ENCODE measurements around the gene SUCLG1.

SUCLG1 gene

DNA sequence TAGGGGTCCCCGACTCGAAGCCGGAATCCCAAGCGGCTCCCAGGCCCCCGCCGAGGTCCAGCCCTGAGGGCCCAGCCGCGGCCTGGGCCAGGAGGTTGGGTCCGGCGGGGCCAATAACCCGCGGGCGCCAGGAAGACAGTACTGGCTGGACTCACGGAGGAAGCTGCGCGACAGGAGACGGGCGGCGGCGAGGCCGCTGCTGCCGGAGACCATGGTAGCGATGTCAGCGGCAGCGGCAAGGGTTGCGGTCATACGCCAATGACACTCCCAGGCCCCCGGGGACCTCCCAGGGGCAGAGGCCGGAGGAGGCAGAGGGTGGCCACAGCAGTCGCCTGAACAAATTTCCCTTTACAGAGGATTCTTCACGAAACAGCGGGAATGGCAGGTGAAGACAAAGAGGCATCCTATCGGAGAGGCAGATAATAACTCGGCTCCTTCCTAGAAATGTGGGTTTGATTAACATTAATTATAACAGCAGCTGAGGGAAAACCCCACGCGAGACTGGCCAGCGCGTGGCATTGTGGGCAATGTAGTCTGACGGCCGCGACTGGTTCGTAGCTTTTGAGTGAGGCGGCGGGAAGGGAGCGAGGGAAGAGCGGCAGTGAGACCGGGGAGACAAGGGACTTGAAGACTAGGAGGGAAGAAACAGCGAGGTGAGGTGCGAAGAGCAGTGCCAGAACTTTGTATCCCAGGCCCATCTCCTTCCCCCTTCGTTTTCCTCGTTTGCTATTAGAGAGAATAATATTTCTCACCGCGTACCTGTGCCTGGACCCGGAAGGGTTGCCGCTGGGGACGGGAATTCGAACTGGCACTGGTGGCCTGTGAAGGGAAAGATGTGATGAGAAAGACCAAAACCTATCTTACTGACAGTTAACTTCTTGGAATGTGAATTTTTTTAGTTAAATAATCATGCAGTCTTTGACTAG is at the start of gene SUCLG1:
Gene SUCLG1 (minus strand): TSS at position 263 of the 926 bp plus-strand sequence. CDS start 11 bp downstream, at position 252.
- in situ Hi-C loops (cut with MboI; ENCODE audit: low sequenced_read_pairs), result no loop called here

GRCh38 chr2:84498150-84498799 is 39.2 kb upstream of the SUCLG1 start:
- in situ Hi-C loops (cut with MboI; ENCODE audit: low sequenced_read_pairs), result loop anchor here (10.0 to 25.0 kb wide), 2 partner anchors 367 to 764 kb away; no protein-coding TSS in a partner anchor

DNA sequence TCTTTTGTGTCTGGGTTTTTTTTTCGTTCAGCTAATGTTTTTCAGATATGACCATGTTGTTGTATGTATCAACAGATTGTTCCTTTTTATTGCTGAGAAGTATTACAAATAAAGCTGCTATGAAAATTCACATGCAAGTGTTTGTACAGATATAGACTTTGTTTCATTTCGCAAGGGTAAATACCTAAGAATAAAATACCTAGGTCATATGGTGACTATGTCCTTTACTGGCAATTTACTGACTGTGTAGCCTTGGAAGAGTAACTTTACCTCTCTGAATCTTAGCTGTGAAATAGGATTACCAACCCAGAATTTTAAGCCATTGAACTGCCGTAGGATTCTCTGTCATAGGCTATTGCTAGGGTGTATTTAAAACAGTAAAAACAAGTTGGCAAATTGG is 38.2 kb upstream of the SUCLG1 start:
- in situ Hi-C loops (cut with MboI; ENCODE audit: low sequenced_read_pairs), result loop anchor here (10.0 to 25.0 kb wide), 2 partner anchors 368 to 765 kb away; no protein-coding TSS in a partner anchor

DNA sequence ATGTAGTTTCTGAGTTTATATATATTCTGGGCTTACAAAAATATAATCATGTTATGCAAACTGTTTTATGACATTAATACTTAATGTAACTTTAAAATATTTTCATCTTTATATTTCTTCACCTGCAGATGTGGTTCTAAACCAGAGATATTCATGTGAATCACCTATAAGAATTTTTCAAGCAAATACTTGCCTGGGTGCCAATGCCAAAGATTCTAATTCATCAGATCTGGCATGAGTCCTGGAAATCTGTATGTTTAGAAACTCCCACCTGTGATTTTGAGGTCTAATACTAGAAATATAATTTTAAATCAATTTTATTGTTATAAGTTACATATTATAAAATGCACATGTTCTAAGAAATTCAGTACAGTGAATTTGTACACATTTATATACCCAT is 37.3 kb upstream of the SUCLG1 start:
- in situ Hi-C loops (cut with MboI; ENCODE audit: low sequenced_read_pairs), result loop anchor here (10.0 to 25.0 kb wide), 2 partner anchors 368 to 766 kb away; no protein-coding TSS in a partner anchor

- in situ Hi-C loops (cut with MboI; ENCODE audit: low sequenced_read_pairs), result loop anchor here (10.0 to 25.0 kb wide), 2 partner anchors 369 to 767 kb away; no protein-coding TSS in a partner anchor
Measured at GRCh38 chr2:84495539-84496146, 36.6 kb upstream of the SUCLG1 start.

GRCh38 chr2:84494070-84494469 is 35.0 kb upstream of the SUCLG1 start:
- in situ Hi-C loops (cut with MboI; ENCODE audit: low sequenced_read_pairs), result loop anchor here (10.0 to 25.0 kb wide), 2 partner anchors 371 to 768 kb away; no protein-coding TSS in a partner anchor

GRCh38 chr2:84493514-84493913 is 34.4 kb upstream of the SUCLG1 start:
- in situ Hi-C loops (cut with MboI; ENCODE audit: low sequenced_read_pairs), result loop anchor here (10.0 to 25.0 kb wide), 2 partner anchors 371 to 769 kb away; no protein-coding TSS in a partner anchor

GRCh38 chr2:84492571-84492970 is 33.5 kb upstream of the SUCLG1 start:
- in situ Hi-C loops (cut with MboI; ENCODE audit: low sequenced_read_pairs), result loop anchor here (10.0 to 25.0 kb wide), 2 partner anchors 372 to 770 kb away; no protein-coding TSS in a partner anchor

DNA sequence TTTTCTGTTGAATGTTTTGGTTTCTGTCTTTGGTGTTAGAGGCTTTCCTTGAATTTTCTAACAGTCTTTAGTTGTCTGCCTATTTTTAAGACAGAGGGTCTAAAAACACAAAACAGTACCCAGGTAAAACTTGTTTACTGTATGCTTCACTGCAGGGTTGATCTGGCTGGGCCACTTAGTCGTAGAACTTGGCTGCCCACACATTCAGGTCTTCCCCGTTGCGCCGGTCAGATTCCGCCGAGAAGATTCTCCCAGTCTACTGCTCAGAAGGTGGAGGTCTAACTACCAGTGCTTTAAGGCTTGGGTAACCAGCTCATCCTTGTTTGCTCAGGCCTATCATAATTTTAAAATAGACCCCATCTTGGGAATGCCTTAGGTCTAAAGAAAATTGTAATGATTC is 32.7 kb upstream of the SUCLG1 start:
- in situ Hi-C loops (cut with MboI; ENCODE audit: low sequenced_read_pairs), result loop anchor here (10.0 to 25.0 kb wide), 2 partner anchors 373 to 771 kb away; no protein-coding TSS in a partner anchor

DNA sequence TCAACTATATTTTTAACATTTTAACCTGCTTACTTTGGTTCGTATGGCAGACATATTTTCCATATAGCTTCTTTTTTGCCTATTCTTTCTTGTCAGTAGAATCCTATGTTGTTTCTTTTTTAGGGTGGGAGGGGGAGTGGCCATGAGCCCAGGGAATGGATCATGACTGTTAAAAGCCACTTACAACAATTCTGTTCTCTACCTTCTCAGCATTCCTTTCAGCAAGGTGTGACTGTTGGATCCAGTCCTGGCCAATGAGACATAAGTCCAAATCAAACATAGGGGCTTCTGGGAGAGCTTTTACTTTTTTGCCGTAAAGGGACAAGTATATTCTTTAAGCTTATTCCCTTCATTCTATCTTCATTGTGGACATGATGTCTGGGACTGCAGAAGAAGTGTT is 32.2 kb upstream of the SUCLG1 start:
- in situ Hi-C loops (cut with MboI; ENCODE audit: low sequenced_read_pairs), result loop anchor here (10.0 to 25.0 kb wide), 2 partner anchors 374 to 771 kb away; no protein-coding TSS in a partner anchor

DNA sequence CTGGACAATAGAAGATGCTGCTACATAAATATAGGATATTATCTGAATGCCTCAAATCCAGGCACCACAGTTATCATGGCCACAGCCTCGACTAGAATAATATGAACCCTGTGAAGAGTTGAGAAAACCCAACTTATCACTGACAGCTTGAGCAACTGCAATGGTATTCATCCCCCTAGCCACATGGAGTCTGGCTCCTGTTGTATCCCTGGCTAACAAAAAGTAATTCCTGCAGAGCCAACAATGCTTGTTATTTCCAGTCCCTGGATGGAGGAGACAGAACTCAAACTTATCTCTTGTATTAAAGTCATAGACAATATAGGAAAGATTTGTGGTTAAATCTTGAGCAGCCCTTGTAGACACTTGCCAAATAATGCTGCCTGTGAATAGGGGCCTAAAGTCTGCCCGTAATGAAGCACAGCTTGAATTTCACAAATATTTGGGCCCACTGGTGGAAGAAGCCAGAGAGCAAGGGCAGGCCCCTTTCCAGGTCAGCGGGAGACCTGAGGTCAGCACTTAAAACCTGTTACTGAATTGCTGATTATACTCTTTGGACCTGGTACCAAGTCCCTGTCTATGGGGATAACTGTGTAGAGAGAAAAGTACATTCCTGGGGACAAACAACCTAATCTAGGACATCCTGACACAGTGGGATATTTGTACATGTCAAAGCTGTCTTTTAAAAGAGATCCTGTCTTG is 28.4 kb upstream of the SUCLG1 start:
- in situ Hi-C loops (cut with MboI; ENCODE audit: low sequenced_read_pairs), result loop anchor here (25.0 kb wide), 1 partner anchor 775 kb away; no protein-coding TSS in a partner anchor

- in situ Hi-C loops (cut with MboI; ENCODE audit: low sequenced_read_pairs), result loop anchor here (25.0 kb wide), 1 partner anchor 776 kb away; no protein-coding TSS in a partner anchor
Measured at GRCh38 chr2:84486441-84487115, 27.5 kb upstream of the SUCLG1 start.

GRCh38 chr2:84483320-84483719 is 24.2 kb upstream of the SUCLG1 start:
- in situ Hi-C loops (cut with MboI; ENCODE audit: low sequenced_read_pairs), result loop anchor here (25.0 kb wide), 1 partner anchor 779 kb away; no protein-coding TSS in a partner anchor

- in situ Hi-C loops (cut with MboI; ENCODE audit: low sequenced_read_pairs), result loop anchor here (25.0 kb wide), 1 partner anchor 780 kb away; no protein-coding TSS in a partner anchor
Measured at GRCh38 chr2:84482603-84483002, 23.5 kb upstream of the SUCLG1 start.

GRCh38 chr2:84481702-84482101 is 22.6 kb upstream of the SUCLG1 start:
- in situ Hi-C loops (cut with MboI; ENCODE audit: low sequenced_read_pairs), result loop anchor here (25.0 kb wide), 1 partner anchor 781 kb away; no protein-coding TSS in a partner anchor

- in situ Hi-C loops (cut with MboI; ENCODE audit: low sequenced_read_pairs), result loop anchor here (25.0 kb wide), 1 partner anchor 783 kb away; no protein-coding TSS in a partner anchor
Measured at GRCh38 chr2:84478867-84479266, 19.8 kb upstream of the SUCLG1 start.

DNA sequence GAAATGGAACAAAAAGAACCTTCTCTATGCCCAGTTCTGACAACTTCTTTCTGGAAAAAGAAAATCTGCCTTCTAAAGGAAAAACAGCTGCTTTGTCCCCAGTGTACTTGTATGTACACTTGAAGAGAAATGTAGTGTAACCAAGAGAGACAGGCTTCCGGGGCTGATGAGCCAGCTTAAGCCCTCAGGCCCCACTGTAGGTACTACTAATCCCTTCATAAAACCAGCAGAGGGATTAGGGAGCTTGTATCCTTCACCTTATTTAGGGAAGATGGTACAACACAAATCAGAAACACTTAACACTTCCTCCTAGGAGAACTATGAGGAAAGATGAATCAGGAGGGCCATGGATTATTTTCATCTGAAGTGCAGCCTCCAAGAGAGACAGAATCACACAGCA is 18.8 kb upstream of the SUCLG1 start:
- in situ Hi-C loops (cut with MboI; ENCODE audit: low sequenced_read_pairs), result loop anchor here (25.0 kb wide), 1 partner anchor 784 kb away; no protein-coding TSS in a partner anchor

- in situ Hi-C loops (cut with MboI; ENCODE audit: low sequenced_read_pairs), result no loop called here
Measured at GRCh38 chr2:84474176-84474575, 15.1 kb upstream of the SUCLG1 start.
